HG03175 (cell line): ENCODE data around the gene PFDN6.
A peak's percentile ranks its signal among the peaks of the same experiment; 100 is the strongest.

Experiments used
- ATAC-seq: cut with Tn5 transposase; IDR thresholded peaks from one replicate; pipeline ENCODE4 v1.9.1; 2021; ENCODE audit warnings: mild to moderate bottlenecking, moderate library complexity; ENCODE audit not compliant: unreplicated experiment

Gene PFDN6

DNA sequence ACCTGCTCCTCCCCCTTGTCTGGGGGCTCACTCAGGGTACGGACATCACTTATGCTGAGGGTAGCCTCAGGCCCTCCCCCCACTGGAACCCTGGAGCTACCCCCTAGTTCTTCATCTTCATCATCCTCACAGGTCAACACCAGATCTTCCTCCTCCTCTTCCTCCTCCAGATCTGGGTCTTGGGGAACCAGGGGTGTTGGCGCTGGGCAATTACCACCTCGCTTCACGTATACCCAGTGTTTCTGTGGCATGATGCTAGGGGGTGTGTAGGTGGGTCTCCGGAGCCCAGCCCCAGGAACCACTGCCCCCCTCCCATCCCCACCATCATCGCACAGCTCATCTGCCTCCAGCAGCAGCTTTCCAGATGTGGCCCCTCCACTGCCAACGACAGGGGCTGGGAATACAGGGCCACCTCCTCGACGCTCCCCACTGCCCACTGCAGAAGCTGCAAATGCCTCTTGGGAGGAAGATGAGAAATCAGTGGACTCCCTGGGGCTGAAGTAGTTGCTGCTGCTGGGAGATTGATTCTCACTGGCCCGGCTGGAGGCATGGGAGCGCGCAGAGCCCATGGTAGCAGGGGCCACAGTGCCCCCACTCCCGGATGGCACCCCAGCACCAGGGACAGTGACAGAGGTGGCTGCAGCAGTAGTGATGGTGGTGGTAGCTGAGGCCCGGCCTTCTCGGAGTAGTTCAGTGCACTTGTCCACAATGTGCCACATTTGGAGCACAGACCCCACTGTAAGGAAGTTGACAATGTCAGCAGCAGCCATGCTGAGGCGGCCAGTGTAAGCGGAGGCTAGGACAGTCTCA is 26.6 kb downstream of the PFDN6 start:
- ATAC-seq = no peak

DNA sequence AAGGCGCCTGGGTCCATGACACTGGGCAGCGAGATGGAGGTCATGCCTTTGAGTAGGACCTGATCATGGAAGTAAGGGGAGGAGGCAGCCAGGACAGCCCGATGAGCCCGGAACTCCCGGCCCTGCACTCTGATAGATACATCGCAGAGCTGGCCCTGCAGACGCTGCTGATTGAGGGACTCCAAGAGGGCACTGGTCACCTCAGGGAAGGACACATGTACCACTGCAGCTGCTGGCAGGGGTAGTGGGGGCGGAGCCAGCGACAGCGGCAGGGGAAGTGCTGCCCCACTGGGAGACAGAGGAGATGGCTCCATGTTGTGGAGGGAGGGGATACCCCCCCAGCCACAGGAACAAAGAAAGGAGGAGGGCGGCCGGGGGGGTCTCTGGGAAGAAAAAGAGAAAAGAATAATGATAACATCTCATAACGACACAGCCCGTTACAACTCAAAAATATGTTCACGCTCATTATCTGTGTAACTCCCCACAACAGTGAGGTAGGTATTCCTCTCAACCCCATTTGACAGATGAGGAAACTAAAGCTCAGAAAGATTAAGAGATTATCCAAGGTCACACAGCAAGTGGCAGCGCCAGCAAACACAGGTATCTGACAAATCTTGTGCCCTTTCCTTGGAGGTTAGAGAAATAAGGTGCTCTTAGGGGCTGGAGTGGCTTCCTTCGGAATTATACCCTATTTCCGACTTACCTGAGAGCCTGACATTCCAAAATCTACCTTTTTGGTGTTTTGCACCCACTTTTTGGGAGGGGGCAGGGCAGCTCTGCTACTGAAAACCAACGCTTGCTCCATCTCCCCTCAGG is 27.4 kb downstream of the PFDN6 start:
- no peak for ATAC-seq

DNA sequence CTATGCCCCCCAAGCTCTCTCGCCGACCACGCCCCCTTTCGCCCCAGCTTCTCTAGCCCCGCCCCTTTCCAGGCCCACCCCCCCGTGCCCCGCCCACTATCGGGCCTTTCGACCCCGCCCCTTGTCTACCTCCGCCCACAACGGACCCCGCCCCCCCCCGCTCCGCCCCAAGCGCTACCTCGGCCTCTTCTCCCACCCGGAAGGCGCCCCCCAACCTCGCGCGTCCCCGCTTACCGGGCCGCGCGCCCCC is 27.9 kb downstream of the PFDN6 start:
- ATAC-seq = no peak

DNA sequence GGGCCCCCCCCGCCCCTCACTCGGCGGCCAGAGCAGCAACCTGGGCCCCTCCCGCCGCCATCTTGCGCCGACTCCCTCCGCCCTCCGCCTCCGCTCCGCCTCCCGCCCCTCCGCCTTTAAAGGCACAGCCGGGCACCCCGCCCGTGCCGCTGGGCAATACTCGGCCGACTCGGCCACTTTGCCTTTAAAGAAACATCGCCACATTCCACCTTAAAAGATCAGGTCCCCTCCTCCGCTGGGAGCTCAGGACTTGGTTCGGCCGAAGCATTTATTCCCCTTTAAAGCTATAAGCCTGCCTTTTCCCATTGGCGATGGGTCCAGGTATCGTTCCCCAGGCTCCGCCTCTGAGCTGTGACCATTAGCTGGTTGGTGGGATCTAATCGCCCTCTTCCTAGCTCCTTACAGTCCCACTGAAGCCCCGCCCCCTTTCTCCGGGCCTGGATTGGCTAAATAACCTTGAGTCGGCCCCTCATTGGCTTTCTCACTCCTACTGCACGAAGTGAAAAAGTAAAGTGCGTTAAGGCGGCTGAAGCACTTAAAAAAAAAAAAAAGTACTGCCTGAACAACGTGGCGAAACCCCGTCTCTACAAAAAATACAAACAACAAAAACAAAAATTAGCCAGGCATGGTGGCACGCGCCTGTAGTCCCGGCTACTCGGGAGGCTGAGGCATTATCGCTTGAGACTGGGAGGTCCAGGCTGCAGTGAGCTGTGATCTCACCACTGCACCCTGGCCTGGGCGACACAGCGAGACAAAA is 28.4 kb downstream of the PFDN6 start, which contains the start of gene ZBTB22:
ZBTB22 (minus strand) TSS at position 76 of the 757 bp plus-strand sequence. CDS start 828 bp downstream, outside the sequence.
- peak; percentile 57 for ATAC-seq

DNA sequence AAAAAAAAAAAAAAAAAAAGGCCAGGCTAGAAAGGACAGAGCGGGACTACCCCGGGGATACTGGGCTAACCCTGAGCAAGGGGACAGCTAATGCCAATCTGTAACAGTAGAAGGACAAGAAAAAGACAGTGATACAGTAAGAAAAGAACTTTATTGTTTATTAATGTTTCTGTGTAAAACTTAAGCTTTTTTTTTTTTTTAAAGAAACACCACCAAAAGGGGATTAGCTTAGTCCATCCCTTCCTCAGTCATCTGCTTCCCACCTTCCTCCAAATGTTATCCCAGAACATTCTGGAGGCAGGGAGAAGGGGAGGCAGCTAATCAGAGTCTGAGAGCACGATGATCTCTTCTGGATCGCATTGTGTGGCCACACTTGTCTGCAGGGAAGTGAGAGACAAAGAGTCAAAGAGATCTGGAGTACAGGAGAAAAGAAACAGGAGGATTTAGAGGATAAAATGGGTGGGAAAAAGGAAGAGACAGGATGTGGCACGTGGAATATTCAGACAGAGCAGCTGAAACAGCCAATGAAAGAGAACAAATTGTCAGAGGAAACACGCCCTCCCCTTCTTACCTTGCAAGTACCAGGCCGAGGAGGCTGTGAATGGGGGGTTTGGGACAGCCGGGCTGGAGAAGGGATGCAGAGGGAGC is 29.1 kb downstream of the PFDN6 start:
- ATAC-seq = no peak

GRCh38 chr6:33319939-33320314 is 30.5 kb downstream of the PFDN6 start:
- no peak for ATAC-seq

GRCh38 chr6:33320315-33321181 is 31.1 kb downstream of the PFDN6 start:
- ATAC-seq = no peak

- no peak for ATAC-seq
Measured at GRCh38 chr6:33321227-33321626, 31.8 kb downstream of the PFDN6 start.

DNA sequence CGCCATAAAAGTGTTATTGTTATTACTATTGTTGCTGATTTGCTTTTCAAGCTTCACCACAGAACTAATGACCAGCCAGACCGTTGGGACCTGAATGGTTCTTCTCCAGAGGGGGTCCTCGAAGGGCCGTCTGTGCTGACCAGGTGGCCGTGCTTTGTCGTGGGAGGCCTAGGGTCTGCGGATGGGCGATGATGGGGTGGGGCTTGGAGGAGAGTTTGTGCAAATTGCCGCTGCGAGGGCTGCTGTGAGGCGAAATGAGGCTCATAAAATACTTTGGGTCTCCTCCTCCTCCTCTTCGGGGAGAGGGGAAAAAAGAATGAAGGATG is 34.2 kb downstream of the PFDN6 start:
- ATAC-seq = no peak

DNA sequence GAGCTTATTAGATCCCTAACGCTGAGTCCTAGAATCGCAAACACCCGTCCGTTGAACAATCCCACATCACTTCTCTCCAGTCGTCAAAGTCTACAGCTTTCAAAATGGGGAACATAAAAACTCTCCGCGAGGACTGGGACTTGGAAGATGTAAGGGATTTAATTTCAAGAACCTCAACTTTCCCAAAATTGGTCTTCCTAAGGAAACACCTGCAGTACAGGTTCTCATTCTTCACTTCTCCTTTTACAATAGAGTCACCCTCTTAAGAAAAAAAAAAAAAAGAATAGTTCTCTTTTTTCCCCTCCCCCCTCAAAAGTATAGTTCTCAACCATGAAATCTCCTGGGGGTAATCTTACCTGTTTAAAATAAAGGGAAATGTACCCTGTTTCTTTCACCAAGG is 34.7 kb downstream of the PFDN6 start:
- ATAC-seq = no peak

- no peak for ATAC-seq
Measured at GRCh38 chr6:33329058-33329457, 39.7 kb downstream of the PFDN6 start.

- no peak for ATAC-seq
Measured at GRCh38 chr6:33330736-33331135, 41.3 kb downstream of the PFDN6 start.

GRCh38 chr6:33333666-33334065 is 44.3 kb downstream of the PFDN6 start:
- no peak for ATAC-seq

DNA sequence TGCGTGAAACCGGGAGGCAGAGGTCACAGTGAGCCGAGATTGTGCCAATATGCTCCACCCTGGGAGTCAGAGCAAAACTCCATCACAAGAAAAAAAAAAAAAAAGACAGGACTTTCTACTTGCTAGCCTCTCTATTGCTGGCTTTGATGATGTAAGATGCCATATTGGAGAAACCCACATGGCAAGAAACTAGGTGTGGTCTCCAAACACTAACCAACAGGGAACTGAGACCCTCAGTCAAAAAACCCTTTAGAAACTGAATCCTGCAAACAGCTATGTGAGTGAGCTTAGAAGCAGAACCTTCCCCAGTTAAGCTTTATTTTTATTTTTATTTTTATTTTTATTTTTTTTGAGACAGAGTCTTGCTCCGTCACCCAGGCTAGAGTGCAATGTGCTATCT is 46.5 kb downstream of the PFDN6 start:
- ATAC-seq = no peak

DNA sequence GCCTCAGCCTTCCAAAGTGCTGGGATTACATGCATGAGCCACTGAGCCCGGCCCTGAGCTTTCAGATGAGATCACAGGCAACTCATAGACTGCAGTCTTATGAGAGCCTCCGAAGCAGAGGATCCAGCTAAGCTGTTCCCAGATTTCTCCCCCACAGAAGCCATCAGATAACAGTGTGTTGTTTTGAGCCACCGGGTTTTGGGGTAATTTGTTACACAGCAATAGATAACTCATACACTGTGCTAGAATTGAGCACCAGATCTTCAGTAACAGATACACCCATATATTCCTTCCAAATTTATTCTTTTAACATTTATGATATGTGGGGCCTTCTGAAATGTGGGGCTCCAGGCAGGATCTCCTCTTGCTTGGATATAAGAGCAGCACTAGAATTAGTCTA is 47.1 kb downstream of the PFDN6 start:
- no peak for ATAC-seq

- ATAC-seq = no peak
Measured at GRCh38 chr6:33339193-33339592, 49.8 kb downstream of the PFDN6 start.
